Cardiac septum (tissue), 1 donor: ENCODE results near the gene BHLHA15. TPM values are rescaled to one million over a fixed set of nuclear protein-coding genes. Genes with fewer than 3 reads are reported as not detected.
"Not testable (repeated sequence)": the region's sequence is repeated elsewhere in the genome, so short reads cannot be mapped to it uniquely, and the experiment has no call there.

ENCODE experiments used
- DNase-seq: peaks from one replicate; pipeline ENCODE4 v3.0.0-alpha.2; 2020; ENCODE audit warnings: low spot score
- intact Hi-C: fragments of 100-400 bp; cut with DNase I; formaldehyde crosslinking; loops from one replicate; pipeline ENCODE4 v1.14.0; 2022
- total RNA-seq: library from RNA; stranded (reverse); fragmentation: NEBNext Ultra II Directional; extraction: Animal tissue kit (Norgen Biotek cat#: 25700); gene quantifications from one replicate; pipeline ENCODE4 v1.2.1, GENCODE V29; 2021
- donor health status: DM: no; HTN: no; CAD: no.

Gene BHLHA15
- total RNA-seq, 1 donor from 2014 or later: not detected

- no peak for DNase-seq
- intact Hi-C loops: no loop called here
Measured at GRCh38 chr7:98205162-98205845, 5.9 kb upstream of the BHLHA15 start.

- DNase-seq: peak; percentile 46
- intact Hi-C loops: no loop called here
Measured at GRCh38 chr7:98206451-98207330, 4.5 kb upstream of the BHLHA15 start.

DNA sequence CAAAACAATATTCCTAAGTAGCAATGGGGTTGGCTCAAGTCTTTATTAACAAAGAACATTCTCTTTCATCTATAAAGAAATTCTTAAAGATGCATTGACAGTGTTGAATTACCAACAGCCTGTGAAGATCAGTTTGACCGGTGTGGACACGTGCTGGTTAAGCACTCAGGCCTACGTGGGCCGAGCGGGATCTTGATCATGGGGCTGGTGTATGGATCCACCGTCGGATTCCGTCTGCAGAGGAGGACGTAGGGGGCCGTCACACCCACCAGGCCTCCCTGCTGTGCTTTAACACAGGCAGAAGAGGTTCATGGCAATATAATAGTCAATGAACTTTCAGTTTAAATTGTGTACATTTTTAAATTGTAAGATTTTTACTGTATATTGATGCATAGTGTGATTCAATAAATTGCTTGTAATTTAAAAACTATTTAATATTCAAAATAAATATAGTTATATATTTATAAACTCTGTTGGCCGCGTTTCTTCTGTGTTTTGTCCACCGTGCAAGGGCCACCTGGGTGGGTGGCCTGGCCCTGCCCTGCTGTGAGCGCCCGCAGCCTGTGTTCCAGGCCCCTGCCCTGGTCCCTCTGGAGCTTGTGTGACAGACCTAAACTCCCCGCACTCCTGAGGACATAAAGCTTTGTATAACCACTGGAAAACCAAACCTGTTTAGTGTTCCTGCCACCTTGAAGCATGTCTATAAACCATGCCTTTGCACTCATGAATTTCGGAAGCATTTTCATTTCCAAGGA is 1.9 kb upstream of the BHLHA15 start:
- intact Hi-C loops: no loop called here
- DNase-seq: peak; percentile 49

GRCh38 chr7:98210513-98211220 is 572 bp upstream of the BHLHA15 start:
- peak; percentile 67 for DNase-seq
- intact Hi-C loops: no loop called here

DNA sequence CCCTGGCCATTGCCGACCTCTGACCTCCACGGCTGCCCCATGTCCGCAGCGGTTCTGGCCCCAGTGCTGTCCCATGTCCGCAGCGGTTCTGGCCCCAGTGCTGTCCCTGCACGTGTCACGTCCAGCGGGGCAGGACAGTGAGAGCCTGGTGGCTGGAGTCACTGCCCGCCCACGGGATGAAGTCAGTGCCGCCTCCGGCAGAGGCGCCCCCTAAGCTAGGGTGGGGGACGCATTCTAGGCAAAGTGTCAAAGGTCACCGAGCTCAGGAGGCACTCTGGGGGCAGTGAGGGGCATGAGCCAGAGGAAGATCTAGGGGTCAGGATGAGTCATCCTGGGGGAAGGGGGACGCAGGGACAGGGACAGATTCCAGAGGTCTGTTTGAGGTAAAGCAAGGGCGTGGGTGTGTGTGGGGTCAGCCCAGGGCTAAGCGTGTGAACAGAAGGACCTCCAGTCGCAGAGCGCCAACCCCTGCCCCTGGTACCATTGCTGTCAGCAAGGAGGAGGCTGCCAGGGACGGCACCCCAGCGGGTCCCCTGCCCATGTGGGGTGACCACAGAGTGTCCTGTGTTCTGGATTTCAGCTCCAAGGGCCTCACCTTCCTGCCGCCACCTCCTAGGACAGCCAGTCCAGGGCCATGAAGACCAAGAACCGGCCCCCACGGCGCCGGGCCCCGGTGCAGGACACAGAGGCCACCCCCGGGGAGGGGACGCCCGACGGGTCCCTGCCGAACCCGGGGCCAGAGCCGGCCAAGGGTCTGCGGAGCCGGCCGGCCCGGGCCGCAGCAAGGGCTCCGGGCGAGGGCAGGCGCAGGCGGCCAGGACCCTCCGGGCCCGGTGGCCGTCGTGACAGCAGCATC is 665 bp downstream of the BHLHA15 start:
- peak; percentile 63 for DNase-seq
- intact Hi-C loops: no loop called here

GRCh38 chr7:98212532-98213041 is 1.3 kb downstream of the BHLHA15 start:
- DNase-seq: peak; percentile 70
- intact Hi-C loops: no loop called here

- DNase-seq: peak; percentile 35
- intact Hi-C loops: no loop called here
Measured at GRCh38 chr7:98213296-98213887, 2.2 kb downstream of the BHLHA15 start.

- peak; percentile 75 for DNase-seq
- intact Hi-C loops: no loop called here
Measured at GRCh38 chr7:98213888-98214810, 2.9 kb downstream of the BHLHA15 start.

- DNase-seq: no peak
- intact Hi-C loops: no loop called here
Measured at GRCh38 chr7:98214811-98215321, 3.6 kb downstream of the BHLHA15 start.

- intact Hi-C loops: no loop called here
- no peak for DNase-seq
Measured at GRCh38 chr7:98215561-98216495, 4.6 kb downstream of the BHLHA15 start.

- DNase-seq: no peak
Measured at GRCh38 chr7:98216941-98217622, 5.8 kb downstream of the BHLHA15 start.

DNA sequence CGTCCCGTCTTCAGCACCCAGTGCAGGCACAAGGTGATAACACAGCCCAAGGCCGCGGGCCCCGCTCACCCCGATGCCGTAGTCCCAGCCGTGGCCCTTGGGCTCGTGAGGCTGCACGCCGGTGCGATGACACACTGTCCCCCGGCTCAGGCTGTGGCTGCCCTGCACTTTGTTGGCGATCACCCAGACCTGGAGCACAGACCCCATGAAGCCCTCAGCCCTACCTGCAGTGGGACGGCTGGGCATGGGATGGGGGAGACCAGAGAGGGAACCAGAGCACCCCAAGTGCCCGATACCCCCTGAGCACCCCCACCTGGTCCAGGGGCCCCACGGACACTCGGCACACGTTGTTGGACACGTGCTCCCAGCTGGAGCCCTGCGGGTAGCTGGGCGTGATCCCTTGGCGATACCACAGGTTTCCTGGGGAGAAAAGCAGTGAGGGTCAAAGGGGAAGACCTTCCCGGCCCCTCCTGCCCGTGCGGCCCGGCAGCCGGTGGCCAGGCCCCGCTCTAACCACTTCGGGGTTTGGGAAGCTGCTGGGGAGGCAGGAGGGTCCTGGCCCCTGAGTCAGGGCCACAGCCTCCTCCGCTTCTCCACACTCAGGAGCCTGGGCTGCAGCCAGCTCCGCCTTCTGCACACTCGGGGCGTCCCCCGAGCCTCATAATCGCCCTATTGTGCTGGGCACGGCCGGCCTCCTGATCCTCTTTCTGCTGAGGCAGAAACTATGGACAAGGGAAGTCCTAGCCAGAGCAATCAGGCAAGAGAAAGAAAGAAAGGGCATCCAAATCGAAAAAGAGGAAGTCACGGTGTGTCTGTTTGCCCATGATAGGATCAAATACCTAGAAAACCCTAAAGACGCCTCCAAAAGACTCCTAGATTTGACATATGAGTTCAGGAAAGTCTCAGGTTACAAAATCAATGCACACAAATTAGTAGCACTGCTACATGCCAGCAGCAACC is 6.7 kb downstream of the BHLHA15 start:
- DNase-seq: no peak

More at GRCh38 chr7:98216941-98217622, 5.8 kb downstream of the BHLHA15 start:
- intact Hi-C loops: no loop called here

GRCh38 chr7:98219382-98219781 is 8.1 kb downstream of the BHLHA15 start:
- intact Hi-C loops, DNase-seq: not testable (repeated sequence)

More for the DNA sequence above, 6.7 kb downstream of the BHLHA15 start:
- intact Hi-C loops: no loop called here
